ENCODE measurements around the gene KIF1B.

DNA sequence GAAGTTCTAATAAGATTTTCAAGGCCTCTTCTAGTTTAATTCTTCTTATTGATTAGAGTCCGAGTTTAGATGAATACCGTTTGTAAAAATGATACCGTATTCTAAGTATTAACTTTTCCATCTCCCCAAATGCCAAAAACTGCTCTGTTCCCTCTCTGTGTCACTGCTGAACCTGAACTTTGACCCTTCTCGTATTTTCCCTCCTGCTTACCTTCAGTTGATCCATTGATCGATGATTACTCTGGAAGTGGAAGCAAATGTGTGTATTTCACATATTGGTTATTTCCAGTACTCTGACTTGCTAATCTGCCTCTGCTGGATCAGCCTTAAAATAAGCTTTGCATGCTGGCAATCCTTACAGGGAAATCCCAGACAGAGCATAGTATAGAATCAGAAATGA lies 68.5 kb downstream of the KIF1B start:
- no peak for TF ChIP-seq CTCF (IDR thresholded peaks at IDR 0.05)
- no peak for TF ChIP-seq POLR2A (IDR thresholded peaks at IDR 0.05; ENCODE audit: low read depth)
